ENCODE results near the gene MAPK7. TPM values are rescaled to one million over a fixed set of nuclear protein-coding genes. Genes with fewer than 3 reads are reported as not detected.

MAPK7 gene
- total RNA-seq, 2 donors from 2014 or later = 36.6 to 37.9 TPM

DNA sequence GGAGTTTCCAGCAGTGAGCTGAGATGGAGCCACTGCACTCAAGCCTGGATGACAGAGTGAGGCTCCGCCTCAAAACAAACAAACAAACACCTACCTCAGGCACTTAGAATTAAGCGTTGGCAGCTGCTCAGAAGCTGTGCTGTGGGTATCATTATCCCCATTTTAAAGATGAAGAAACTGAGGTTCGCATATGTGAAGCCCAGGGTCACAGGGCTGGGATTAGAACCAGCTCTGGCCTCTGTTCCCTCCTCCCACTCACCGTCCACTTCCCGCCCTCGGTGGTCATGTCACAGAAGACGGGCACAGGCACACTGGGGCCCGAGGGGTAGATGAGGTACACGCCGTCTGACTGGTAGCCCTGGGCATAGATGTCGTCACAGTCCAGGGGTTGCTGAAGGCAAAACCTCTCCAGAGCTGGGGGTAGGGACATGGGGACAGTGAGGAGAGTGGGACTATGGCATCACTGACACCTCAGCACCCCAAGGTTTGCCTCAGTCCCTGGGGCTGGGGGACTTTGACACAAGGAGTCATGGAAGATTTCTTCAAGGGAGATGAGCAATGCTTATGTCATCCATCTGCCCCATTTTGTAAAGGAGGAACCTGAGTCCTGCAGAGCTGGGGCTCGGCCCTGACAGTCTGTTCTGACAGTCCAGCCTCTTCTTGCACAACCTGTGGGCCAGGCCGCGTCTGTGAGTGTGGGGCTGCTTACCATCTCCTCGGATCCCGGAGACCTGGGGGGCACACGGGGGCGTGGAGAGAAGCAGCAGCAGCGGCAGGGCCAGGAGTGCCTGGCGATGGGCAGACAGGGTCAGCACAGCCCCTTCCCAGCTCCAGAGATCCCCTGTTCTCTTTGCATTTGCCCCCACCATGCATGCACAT, 8.0 kb downstream of the MAPK7 start:
- Histone ChIP-seq H3K4me1 (peaks cover 24% of the 10 kb centered on the region), H3K36me3 (peaks cover 12% of the 10 kb centered on the region), H3K27ac (peak overlapping the region; percentile 77), H3K4me3 (peak overlapping the region; percentile 9), H3K9me3 (no peaks in the 10 kb centered on the region), H3K9ac (ENCODE audit: low read depth in 2 of 2, low read length in 2 of 2) (peak overlapping the region; percentile 3 to 16), H3K27me3 (no peaks in the 10 kb centered on the region)
- DNase-seq = no peak
- TF ChIP-seq, protein P1, sequence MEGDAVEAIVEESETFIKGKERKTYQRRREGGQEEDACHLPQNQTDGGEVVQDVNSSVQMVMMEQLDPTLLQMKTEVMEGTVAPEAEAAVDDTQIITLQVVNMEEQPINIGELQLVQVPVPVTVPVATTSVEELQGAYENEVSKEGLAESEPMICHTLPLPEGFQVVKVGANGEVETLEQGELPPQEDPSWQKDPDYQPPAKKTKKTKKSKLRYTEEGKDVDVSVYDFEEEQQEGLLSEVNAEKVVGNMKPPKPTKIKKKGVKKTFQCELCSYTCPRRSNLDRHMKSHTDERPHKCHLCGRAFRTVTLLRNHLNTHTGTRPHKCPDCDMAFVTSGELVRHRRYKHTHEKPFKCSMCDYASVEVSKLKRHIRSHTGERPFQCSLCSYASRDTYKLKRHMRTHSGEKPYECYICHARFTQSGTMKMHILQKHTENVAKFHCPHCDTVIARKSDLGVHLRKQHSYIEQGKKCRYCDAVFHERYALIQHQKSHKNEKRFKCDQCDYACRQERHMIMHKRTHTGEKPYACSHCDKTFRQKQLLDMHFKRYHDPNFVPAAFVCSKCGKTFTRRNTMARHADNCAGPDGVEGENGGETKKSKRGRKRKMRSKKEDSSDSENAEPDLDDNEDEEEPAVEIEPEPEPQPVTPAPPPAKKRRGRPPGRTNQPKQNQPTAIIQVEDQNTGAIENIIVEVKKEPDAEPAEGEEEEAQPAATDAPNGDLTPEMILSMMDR (IDR thresholded peaks at IDR 0.05) = no peak
- intact Hi-C loops (cut with DNase I) = no loop called here

DNA sequence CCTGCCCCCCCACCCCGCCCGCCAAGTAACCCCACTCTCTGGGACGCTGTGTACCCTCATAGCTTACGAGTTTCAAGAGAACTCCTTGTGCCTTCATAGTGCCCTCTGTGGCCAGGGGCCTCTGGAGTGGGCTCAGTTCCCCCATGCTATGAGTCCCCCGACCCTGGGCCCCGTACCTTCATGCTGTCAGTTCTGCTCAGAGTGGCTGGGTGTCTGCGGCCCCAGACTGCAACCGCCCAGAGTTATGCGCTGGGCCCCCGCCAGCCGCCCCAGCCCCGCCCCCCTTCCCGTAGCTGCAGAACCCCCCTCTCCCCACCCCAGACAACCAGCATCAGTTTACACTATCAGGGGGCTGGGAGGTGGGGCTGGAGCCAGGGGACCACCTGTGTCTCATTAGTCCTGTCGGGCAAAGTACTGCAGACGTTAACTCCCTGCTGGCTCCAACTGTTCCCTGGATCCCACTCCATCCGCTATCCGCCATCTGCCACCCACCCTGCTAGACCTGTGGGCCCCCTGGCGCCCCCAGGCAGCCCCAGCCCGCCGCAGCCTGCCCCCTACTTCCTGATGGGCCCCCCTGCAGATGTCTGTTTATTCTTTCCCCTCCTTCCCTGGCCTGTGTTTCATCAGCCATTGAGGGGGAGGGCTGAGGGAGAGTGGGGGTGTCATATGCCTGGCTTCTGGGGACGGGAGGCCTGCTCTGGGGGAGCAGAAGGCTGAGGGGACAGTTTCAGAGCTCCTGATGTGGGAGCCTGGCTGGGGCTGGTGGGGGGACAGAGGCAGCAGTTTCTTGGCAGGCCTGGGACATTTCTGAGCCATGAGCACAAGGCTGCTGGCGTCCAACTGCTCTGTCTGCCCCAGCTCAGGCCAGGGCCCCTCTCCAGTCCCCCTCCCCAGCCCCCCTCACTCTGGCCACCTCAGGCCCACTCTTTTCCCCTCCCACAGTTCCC, 8.9 kb downstream of the MAPK7 start, which contains the start of gene MFAP4:
MFAP4 (minus strand) TSS at position 217 of the 947 bp plus-strand sequence; CDS start at position 182, 35 bp downstream.
- TF ChIP-seq, protein P1 (IDR thresholded peaks at IDR 0.05) = no peak
- Histone ChIP-seq H3K27ac (peak within 1 kb of the TSS; percentile 77), H3K4me1 (peaks cover 24% of the 10 kb centered on the region), H3K9ac (ENCODE audit: low read depth in 2 of 2, low read length in 2 of 2) (peak within 1 kb of the TSS; percentile 31 to 52), H3K36me3 (peaks cover 9% of the 10 kb centered on the region), H3K4me3 (peak within 1 kb of the TSS; percentile 9), H3K9me3 (no peaks in the 10 kb centered on the region), H3K27me3 (no peaks in the 10 kb centered on the region)
- peak; percentile 53 for DNase-seq
- intact Hi-C loops (cut with DNase I) = no loop called here

DNA sequence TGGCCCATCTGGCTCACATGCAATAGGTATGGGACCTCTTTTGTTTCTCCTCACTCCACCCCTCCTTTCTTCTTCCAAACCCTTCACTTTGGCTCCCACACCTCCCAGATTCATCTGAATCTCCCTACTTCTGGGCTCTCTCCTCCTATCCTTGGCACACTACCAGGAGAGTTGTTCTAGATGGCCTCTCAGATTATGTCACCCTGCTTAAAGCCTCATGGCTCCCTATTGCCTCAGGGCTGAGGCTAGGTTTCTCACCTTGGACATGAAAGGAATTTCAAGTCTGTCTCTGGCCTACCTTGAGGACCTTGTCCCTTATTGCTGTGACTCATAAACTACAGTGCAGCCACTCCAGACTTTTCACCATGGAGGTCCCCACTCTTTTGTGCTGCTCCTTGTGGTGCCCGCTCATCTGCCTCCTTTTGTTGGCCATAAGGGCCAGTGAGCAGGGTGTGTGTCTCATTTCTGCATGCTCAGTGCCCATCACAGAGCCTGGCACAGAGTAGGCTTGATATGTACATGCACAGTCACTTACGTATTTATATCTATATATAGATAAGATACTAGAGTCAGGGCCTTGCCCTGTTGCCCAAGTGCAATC, 9.7 kb downstream of the MAPK7 start:
- H3K9ac ChIP-seq (ENCODE audit: low read depth in 2 of 2, low read length in 2 of 2) = no peak overlapping the region
- intact Hi-C loops (cut with DNase I) = no loop called here
- TF ChIP-seq, protein P1 (IDR thresholded peaks at IDR 0.05) = no peak
- H3K27me3 ChIP-seq = no peaks in the 10 kb centered on the region
- H3K36me3 ChIP-seq = peaks cover 8% of the 10 kb centered on the region
- peaks cover 24% of the 10 kb centered on the region for H3K4me1 ChIP-seq
- no peak overlapping the region for H3K4me3 ChIP-seq
- no peak for DNase-seq
- no peaks in the 10 kb centered on the region for H3K9me3 ChIP-seq
- H3K27ac ChIP-seq = peak overlapping the region; percentile 77

DNA sequence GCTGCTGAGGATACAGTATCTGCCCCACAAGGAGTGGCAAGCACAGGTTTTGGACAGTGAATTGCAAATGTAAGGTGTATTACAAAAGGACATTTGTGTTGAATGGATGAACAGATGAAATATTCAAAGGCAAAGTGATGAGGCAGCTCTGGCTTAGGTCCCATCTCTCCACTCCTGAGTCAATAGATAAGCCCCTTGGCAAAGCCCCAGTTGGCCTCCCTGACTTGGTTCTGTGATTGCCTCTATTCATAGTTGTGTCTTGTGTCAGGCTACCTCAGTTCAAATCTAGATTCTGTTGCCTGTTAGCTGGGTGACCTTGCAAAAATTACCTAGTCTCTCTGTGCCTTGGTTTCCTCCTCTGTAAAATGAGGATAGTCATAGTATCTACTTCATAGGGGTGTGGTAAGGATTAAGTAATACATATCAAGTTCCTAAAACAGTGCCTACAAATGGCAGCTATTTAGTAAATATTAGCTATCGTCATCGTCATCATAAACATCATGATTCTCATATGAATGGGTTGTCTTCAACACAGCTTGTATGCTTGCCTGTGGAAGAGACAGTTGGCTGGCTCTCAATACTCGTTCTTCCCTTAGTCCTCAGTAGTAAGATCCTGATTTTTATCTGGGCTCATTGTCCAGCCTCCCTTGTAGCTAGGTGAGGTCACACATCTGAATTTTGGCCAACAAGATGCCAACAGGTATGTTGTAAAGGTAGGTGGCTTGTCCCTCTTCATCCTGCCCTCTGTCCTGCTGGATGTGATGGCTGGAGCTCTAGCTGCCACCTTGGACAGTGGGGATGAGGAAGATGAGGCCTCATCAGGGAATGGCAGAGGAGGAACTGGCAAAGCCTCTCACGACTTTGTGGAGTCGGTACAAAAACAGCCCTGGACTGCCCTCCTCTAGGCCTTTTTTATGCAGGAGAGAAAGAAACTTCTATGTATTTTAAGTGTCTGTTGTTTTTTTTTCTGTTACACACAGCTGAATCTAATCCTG, 10.8 kb downstream of the MAPK7 start:
- intact Hi-C loops (cut with DNase I) = no loop called here
- no peak for DNase-seq
- Histone ChIP-seq H3K9ac (ENCODE audit: low read depth in 2 of 2, low read length in 2 of 2) (no peak overlapping the region), H3K4me1 (peaks cover 18% of the 10 kb centered on the region), H3K9me3 (no peaks in the 10 kb centered on the region), H3K36me3 (no peaks in the 10 kb centered on the region), H3K27ac (no peak overlapping the region), H3K27me3 (no peaks in the 10 kb centered on the region), H3K4me3 (no peak overlapping the region)
- TF ChIP-seq, protein P1 (IDR thresholded peaks at IDR 0.05) = no peak
